DOHH2 (cell line): Measurements from ENCODE around the gene PTPRN2.

ENCODE experiments used
- CTCF ChIP-seq: fragments of 200-600 bp; sonication (generic); IDR thresholded peaks from one replicate; pipeline ENCODE4 v1.5.1; 2014; ENCODE audit warnings: antibody characterized with exemption, mild to moderate bottlenecking, low read depth, low read length; ENCODE audit not compliant: poor library complexity, severe bottlenecking
- EZH2phosphoT487 ChIP-seq: fragments of 200-600 bp; sonication (generic); IDR thresholded peaks from 2 replicates; pipeline ENCODE4 v1.6.1; 2017; ENCODE audit warnings: borderline replicate concordance, mild to moderate bottlenecking, antibody characterized with exemption, low read length, moderate library complexity, mixed read lengths

DNA sequence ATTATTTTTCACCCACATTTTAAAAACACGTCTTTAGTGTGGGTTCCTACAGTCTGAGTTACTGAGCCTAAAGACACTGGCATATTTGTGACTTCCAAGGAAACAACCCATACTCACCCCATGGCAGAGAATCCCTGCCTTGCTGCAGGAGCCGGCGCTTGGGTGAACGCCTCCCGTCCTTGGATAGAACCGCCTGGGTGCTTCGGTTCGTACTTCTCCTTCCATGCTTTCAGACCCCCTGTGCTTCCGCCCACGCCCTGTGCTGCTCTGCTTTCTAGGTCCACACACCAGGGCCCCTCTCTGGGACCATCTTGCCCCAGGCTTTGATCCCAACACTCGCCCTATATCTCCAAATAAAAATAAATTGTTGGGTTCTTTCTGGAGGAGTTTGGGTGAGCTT lies 125.8 kb downstream of the PTPRN2 start:
- TF ChIP-seq CTCF, result no peak
- TF ChIP-seq EZH2phosphoT487, result no peak
